ENCODE data around the gene ATG2A. TPM values are rescaled to one million over a fixed set of nuclear protein-coding genes. Genes with fewer than 3 reads are reported as not detected.

Gene ATG2A
- polyA plus RNA-seq, 10 donors = 8.1 to 13.5 (median 11.1) TPM

- DNase-seq = peak in 1 of 3 donors; percentile 60
Measured at GRCh38 chr11:64870176-64870892, 46.7 kb downstream of the ATG2A start.

GRCh38 chr11:64869571-64870175, 47.3 kb downstream of the ATG2A start:
- DNase-seq = no peak

- DNase-seq = peak in 2 of 3 donors; percentile 70 to 76
Measured at GRCh38 chr11:64868904-64869570, 48.0 kb downstream of the ATG2A start.

- DNase-seq = no peak
Measured at GRCh38 chr11:64867748-64868462, 49.1 kb downstream of the ATG2A start.

- DNase-seq = no peak
Measured at GRCh38 chr11:64866173-64866491, 50.9 kb downstream of the ATG2A start.

- DNase-seq = no peak
Measured at GRCh38 chr11:64865286-64866172, 51.5 kb downstream of the ATG2A start.

GRCh38 chr11:64864473-64865285, 52.3 kb downstream of the ATG2A start:
- peak in 2 of 3 donors; percentile 83 to 90 for DNase-seq

GRCh38 chr11:64864135-64864472, 52.9 kb downstream of the ATG2A start:
- DNase-seq = no peak

GRCh38 chr11:64863391-64864060, 53.5 kb downstream of the ATG2A start:
- peak in 1 of 3 donors; percentile 64 for DNase-seq

GRCh38 chr11:64862987-64863390, 54.0 kb downstream of the ATG2A start:
- DNase-seq = peak in 1 of 3 donors; percentile 64

- no peak for DNase-seq
Measured at GRCh38 chr11:64861227-64861975, 55.6 kb downstream of the ATG2A start.

GRCh38 chr11:64859542-64860414, 57.2 kb downstream of the ATG2A start:
- no peak for DNase-seq

GRCh38 chr11:64858467-64859263, 58.3 kb downstream of the ATG2A start:
- DNase-seq = no peak

- DNase-seq = no peak
Measured at GRCh38 chr11:64857485-64857884, 59.5 kb downstream of the ATG2A start.

GRCh38 chr11:64856382-64857227, 60.4 kb downstream of the ATG2A start:
- DNase-seq = no peak

GRCh38 chr11:64855596-64856304, 61.3 kb downstream of the ATG2A start:
- DNase-seq = no peak

Data from muscle of back (tissue), 11 donors.